GM18873 (cell line): Measurements from ENCODE around the gene PPP4R3C.
"Not testable (repeated sequence)": the region's sequence is repeated elsewhere in the genome, so short reads cannot be mapped to it uniquely, and the experiment has no call there.

ENCODE experiments used
- ATAC-seq: cut with Tn5 transposase; IDR thresholded peaks from one replicate; pipeline ENCODE4 v1.9.1; 2021; ENCODE audit warnings: mild to moderate bottlenecking, moderate library complexity, moderate number of reproducible peaks; ENCODE audit not compliant: unreplicated experiment, low FRiP score

Gene PPP4R3C

GRCh38 chrX:27463187-27463586 is at the start of gene PPP4R3C:
PPP4R3C (minus strand) TSS chrX:27463341; CDS start chrX:27463296, 45 bp downstream.
- ATAC-seq: no peak

- no peak for ATAC-seq
Observed at GRCh38 chrX:27491397-27491796, 28.3 kb upstream of the PPP4R3C start.

GRCh38 chrX:27466051-27466450 is 2.9 kb upstream of the PPP4R3C start:
- ATAC-seq: no peak

- ATAC-seq: no peak
Observed at GRCh38 chrX:27465036-27465435, 1.9 kb upstream of the PPP4R3C start.

- ATAC-seq: not testable (repeated sequence)
Observed at GRCh38 chrX:27459129-27459528, 4.0 kb downstream of the PPP4R3C start.

- not testable (repeated sequence) for ATAC-seq
Observed at GRCh38 chrX:27458544-27458943, 4.6 kb downstream of the PPP4R3C start.

GRCh38 chrX:27451324-27451723 is 11.8 kb downstream of the PPP4R3C start:
- ATAC-seq: no peak

GRCh38 chrX:27446423-27446822 is 16.7 kb downstream of the PPP4R3C start:
- no peak for ATAC-seq

- ATAC-seq: no peak
Observed at GRCh38 chrX:27445438-27445837, 17.7 kb downstream of the PPP4R3C start.

GRCh38 chrX:27444093-27444908 is 18.8 kb downstream of the PPP4R3C start:
- ATAC-seq: no peak

GRCh38 chrX:27442392-27442791 is 20.7 kb downstream of the PPP4R3C start:
- not testable (repeated sequence) for ATAC-seq

GRCh38 chrX:27439771-27440170 is 23.4 kb downstream of the PPP4R3C start:
- no peak for ATAC-seq

GRCh38 chrX:27438937-27439336 is 24.2 kb downstream of the PPP4R3C start:
- ATAC-seq: no peak

- ATAC-seq: no peak
Observed at GRCh38 chrX:27435031-27435430, 28.1 kb downstream of the PPP4R3C start.
